SK-N-SH (cell line): ENCODE measurements around the gene KNSTRN. TPM values are rescaled to one million over a fixed set of nuclear protein-coding genes. Genes with fewer than 3 reads are reported as not detected.

ENCODE experiments used
- CTCF ChIA-PET: fragments of 300-600, 350-600 bp; formaldehyde crosslinking; extraction: SDS; loops from one replicate; lab custom pipeline; 2021; lab: Yijun Ruan, JAX
- POLR2A ChIA-PET: fragments of 350-600 bp; sonication (Branson Sonifier 250); formaldehyde crosslinking; extraction: SDS; loops from one replicate; lab custom pipeline; 2020; ENCODE audit warnings: antibody characterized with exemption, inconsistent platforms; lab: Yijun Ruan, JAX
- DNase-seq: peaks from one replicate; pipeline ENCODE4 v3.0.0; 2012
- H2AFZ ChIP-seq: fragments of 200-600 bp; sonication (generic); 2 replicates; pipeline ENCODE4 v1.8.1; 2016; ENCODE audit warnings: antibody characterized with exemption, mild to moderate bottlenecking, low read depth
- H3F3A ChIP-seq: fragments of 200-600 bp; sonication (generic); replicated peaks from 2 replicates; pipeline ENCODE3; 2016; ENCODE audit warnings: antibody characterized with exemption, mild to moderate bottlenecking; ENCODE audit not compliant: insufficient read depth
- H3K27ac ChIP-seq, 2 experiments: fragments of 200-500 bp in 1 of 2; fragments of 200-600 bp in 1 of 2; sonication (Bioruptor generic) in 1 of 2; sonication (generic), shearing (Covaris generic) in 1 of 2; 2 replicates each; pipeline versions ENCODE4 v1.5.1 to v1.6.1; 2014 to 2016; ENCODE audit warnings: low read depth in 2 of 2, inconsistent platforms in 1 of 2, low read length in 1 of 2, mild to moderate bottlenecking in 1 of 2, mixed read lengths in 1 of 2
- H3K27me3 ChIP-seq: fragments of 200-600 bp; sonication (generic), shearing (Covaris generic); 2 replicates; pipeline ENCODE4 v1.6.1; 2016; ENCODE audit warnings: mixed run types; ENCODE audit not compliant: insufficient read depth
- H3K36me3 ChIP-seq, 2 experiments: fragments of 200-500 bp in 1 of 2; fragments of 200-600 bp in 1 of 2; sonication (Bioruptor generic) in 1 of 2; sonication (generic) in 1 of 2; replicated peaks in 1 of 2; 2 replicates each; pipeline versions ENCODE3 to v1.5.1; 2014 to 2016; ENCODE audit warnings: low read length in 1 of 2, mild to moderate bottlenecking in 1 of 2; ENCODE audit not compliant: insufficient read depth in 2 of 2, control insufficient read depth in 1 of 2
- H3K4me1 ChIP-seq, 2 experiments: fragments of 200-500 bp in 1 of 2; fragments of 200-600 bp in 1 of 2; sonication (Bioruptor generic) in 1 of 2; sonication (generic), shearing (Covaris generic) in 1 of 2; 2 replicates each; pipeline versions ENCODE4 v1.5.1 to v1.6.1; 2014 to 2016; ENCODE audit warnings: low read depth in 1 of 2, low read length in 1 of 2, mixed run types in 1 of 2; ENCODE audit not compliant: insufficient read depth in 2 of 2, control insufficient read depth in 1 of 2
- H3K4me2 ChIP-seq: fragments of 200-600 bp; sonication (generic), shearing (Covaris generic); 2 replicates; pipeline ENCODE4 v1.6.1; 2017; ENCODE audit warnings: mixed run types
- H3K4me3 ChIP-seq, 2 experiments: fragments of 200-500 bp in 1 of 2; fragments of 200-600 bp in 1 of 2; sonication (Bioruptor generic) in 1 of 2; sonication (generic), shearing (Covaris generic) in 1 of 2; 2 replicates each; pipeline versions ENCODE4 v1.5.1 to v1.8.1; 2014 to 2016; ENCODE audit warnings: low read depth in 2 of 2, inconsistent platforms in 1 of 2, low read length in 1 of 2, mild to moderate bottlenecking in 1 of 2, mixed read lengths in 1 of 2, moderate library complexity in 1 of 2
- H3K79me2 ChIP-seq: fragments of 200-600 bp; sonication (generic); 2 replicates; pipeline ENCODE4 v1.8.1; 2017; ENCODE audit warnings: mild to moderate bottlenecking; ENCODE audit not compliant: insufficient read depth
- H3K9ac ChIP-seq: fragments of 200-600 bp; sonication (generic); 2 replicates; pipeline ENCODE4 v1.6.1; 2017; ENCODE audit warnings: mixed run types
- H3K9me2 ChIP-seq: fragments of 200-600 bp; sonication (generic); 2 replicates; pipeline ENCODE4 v1.6.1; 2017; ENCODE audit warnings: mixed run types
- H3K9me3 ChIP-seq: fragments of 200-600 bp; sonication (generic); 2 replicates; pipeline ENCODE4 v1.6.1; 2017; ENCODE audit warnings: mixed run types, mild to moderate bottlenecking, moderate library complexity
- H4K20me1 ChIP-seq: fragments of 200-600 bp; sonication (generic); 2 replicates; pipeline ENCODE4 v1.6.1; 2017; ENCODE audit warnings: mild to moderate bottlenecking, mixed run types; ENCODE audit not compliant: insufficient read depth
- CHD2 ChIP-seq: fragments of 150-350 bp; IDR thresholded peaks from 2 replicates; pipeline ENCODE4 v1.6.1; 2018; ENCODE audit warnings: low read length; ENCODE audit not compliant: partially characterized antibody
- ELF1 ChIP-seq: IDR thresholded peaks from 2 replicates; pipeline ENCODE4 v1.4.0; 2012
- EZH2phosphoT487 ChIP-seq: fragments of 200-600 bp; sonication (generic); IDR thresholded peaks from 2 replicates; pipeline ENCODE4 v1.6.1; 2017; ENCODE audit warnings: low read depth, mixed run types, mild to moderate bottlenecking, antibody characterized with exemption, moderate library complexity, borderline replicate concordance
- GABPA ChIP-seq: IDR thresholded peaks from 2 replicates; pipeline ENCODE4 v1.4.0; 2012; ENCODE audit warnings: low read depth, mild to moderate bottlenecking
- GATA2 ChIP-seq: sonication (generic); formaldehyde crosslinking; IDR thresholded peaks from 2 replicates; pipeline ENCODE4 v1.5.0; 2020; ENCODE audit warnings: mild to moderate bottlenecking, missing genetic modification reagents
- MEF2A ChIP-seq: IDR thresholded peaks from 2 replicates; pipeline ENCODE4 v1.4.0; 2012; ENCODE audit warnings: low read depth, borderline replicate concordance
- NFIC ChIP-seq: IDR thresholded peaks from 2 replicates; pipeline ENCODE4 v1.4.0; 2012; ENCODE audit warnings: borderline replicate concordance
- NRF1 ChIP-seq: IDR thresholded peaks from 2 replicates; pipeline ENCODE4 v1.6.1; 2012; ENCODE audit warnings: low read depth, mild to moderate bottlenecking, low read length
- TCF12 ChIP-seq: IDR thresholded peaks from 2 replicates; pipeline ENCODE4 v1.4.0; 2012
- WGBS: methylation state at CpG from one replicate; pipeline ENCODE4 v1.1.6; 2017; ENCODE audit warnings: low lambda C conversion rate; 5-methylcytosine and 5-hydroxymethylcytosine counted together
- polyA plus RNA-seq, 3 experiments: library from polyadenylated mRNA; depleted of rRNA; stranded (reverse); fragments of >200 nt; gene quantifications; 2 replicates each; pipeline ENCODE4 v1.2.3, GENCODE V29; 2012
- TF ChIP-seq, protein P1 (sequence below): IDR thresholded peaks from 2 replicates; pipeline ENCODE4 v1.6.1; 2012; ENCODE audit warnings: mild to moderate bottlenecking, low read depth, low read length, moderate library complexity
- TF ChIP-seq, protein P2 (sequence below): IDR thresholded peaks from 2 replicates; pipeline ENCODE4 v1.4.0; 2012; ENCODE audit warnings: low read depth
- TF ChIP-seq, protein P3 (sequence below): fragments of 200-600 bp; sonication (generic); IDR thresholded peaks from 2 replicates; pipeline ENCODE4 v1.6.1; 2017; ENCODE audit warnings: antibody characterized with exemption, mild to moderate bottlenecking, moderate library complexity

Gene KNSTRN
- polyA plus RNA-seq, 1 of the 3 experiments (the other 2 are of a cell fraction): 25.5 TPM

DNA sequence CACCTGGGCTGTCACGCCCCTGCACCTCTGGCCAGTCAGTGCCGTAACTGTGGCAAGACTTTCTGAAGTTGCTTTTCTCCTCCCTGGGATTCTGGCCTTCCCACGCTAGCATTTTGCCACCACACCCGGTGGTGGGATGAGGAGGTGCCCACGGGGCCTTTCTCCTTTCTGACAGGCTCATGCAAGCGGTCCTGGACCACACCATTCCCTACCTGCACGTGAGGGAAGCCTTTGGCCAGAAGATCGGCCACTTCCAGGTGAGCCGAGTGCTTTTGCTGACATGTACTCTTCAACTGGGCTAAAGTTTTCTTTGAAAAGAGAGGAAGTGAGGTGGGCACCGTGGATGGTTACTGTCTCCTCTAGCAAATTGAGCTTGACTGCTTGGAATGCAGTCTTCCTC is 32.7 kb downstream of the KNSTRN start (continued):
- TF ChIP-seq, protein P1, sequence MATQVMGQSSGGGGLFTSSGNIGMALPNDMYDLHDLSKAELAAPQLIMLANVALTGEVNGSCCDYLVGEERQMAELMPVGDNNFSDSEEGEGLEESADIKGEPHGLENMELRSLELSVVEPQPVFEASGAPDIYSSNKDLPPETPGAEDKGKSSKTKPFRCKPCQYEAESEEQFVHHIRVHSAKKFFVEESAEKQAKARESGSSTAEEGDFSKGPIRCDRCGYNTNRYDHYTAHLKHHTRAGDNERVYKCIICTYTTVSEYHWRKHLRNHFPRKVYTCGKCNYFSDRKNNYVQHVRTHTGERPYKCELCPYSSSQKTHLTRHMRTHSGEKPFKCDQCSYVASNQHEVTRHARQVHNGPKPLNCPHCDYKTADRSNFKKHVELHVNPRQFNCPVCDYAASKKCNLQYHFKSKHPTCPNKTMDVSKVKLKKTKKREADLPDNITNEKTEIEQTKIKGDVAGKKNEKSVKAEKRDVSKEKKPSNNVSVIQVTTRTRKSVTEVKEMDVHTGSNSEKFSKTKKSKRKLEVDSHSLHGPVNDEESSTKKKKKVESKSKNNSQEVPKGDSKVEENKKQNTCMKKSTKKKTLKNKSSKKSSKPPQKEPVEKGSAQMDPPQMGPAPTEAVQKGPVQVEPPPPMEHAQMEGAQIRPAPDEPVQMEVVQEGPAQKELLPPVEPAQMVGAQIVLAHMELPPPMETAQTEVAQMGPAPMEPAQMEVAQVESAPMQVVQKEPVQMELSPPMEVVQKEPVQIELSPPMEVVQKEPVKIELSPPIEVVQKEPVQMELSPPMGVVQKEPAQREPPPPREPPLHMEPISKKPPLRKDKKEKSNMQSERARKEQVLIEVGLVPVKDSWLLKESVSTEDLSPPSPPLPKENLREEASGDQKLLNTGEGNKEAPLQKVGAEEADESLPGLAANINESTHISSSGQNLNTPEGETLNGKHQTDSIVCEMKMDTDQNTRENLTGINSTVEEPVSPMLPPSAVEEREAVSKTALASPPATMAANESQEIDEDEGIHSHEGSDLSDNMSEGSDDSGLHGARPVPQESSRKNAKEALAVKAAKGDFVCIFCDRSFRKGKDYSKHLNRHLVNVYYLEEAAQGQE: no peak
- TF ChIP-seq, protein P2, sequence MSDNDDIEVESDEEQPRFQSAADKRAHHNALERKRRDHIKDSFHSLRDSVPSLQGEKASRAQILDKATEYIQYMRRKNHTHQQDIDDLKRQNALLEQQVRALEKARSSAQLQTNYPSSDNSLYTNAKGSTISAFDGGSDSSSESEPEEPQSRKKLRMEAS: no peak
- TF ChIP-seq EZH2phosphoT487 (no peak), GATA2 (CRISPR knock-in tag) (no peak)

DNA sequence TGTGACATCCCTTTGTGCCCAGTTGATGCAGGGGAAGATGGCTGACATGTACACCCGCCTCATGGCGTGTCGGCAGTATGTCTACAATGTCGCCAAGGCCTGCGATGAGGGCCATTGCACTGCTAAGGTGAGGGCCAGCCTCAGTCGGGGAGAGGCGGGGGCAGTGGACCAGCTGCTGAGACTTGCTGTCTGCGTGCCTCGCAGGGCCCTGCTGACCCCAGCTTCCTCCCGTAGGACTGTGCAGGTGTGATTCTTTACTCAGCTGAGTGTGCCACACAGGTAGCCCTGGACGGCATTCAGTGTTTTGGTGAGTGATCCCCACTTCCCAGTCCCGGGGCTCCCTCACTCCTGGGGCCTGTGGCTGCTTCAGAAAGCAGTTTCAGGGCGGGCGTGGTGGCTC is 33.5 kb downstream of the KNSTRN start:
- POLR2A ChIA-PET: interaction anchor here (1.5 kb wide), 1 partner anchor 9 kb away, joined by 3 read pairs; no protein-coding TSS in a partner anchor

More for the DNA sequence above, 33.5 kb downstream of the KNSTRN start:
- Histone ChIP-seq H3K27me3 (no peaks in the 10 kb centered on the region), H3K9ac (no peak overlapping the region), H4K20me1 (no peaks in the 10 kb centered on the region), H3K4me1 (peaks cover 0 to 11% of the 10 kb centered on the region in 2 experiments; a peak in 1 of 4 replicates), H2AFZ (no peak overlapping the region), H3K9me3 (no peaks in the 10 kb centered on the region), H3K36me3 (peaks cover 12 to 45% of the 10 kb centered on the region in 2 experiments), H3K27ac (no peak overlapping the region), H3K9me2 (no peaks in the 10 kb centered on the region), H3K79me2 (no peaks in the 10 kb centered on the region), H3K4me2 (no peak overlapping the region)
- DNase-seq: no peak
- 60% methylated on average over 1 of the region's 14 CpGs for WGBS
- CTCF ChIA-PET: interaction anchor here (16.9 kb wide), 1 partner anchor 76 kb away, joined by 299 read pairs; the partner anchor contains the start of gene CCDC9B
- no peak for TF ChIP-seq NRF1
- no peak for TF ChIP-seq ELF1
- TF ChIP-seq NFIC: no peak
- no peak for TF ChIP-seq MEF2A
- TF ChIP-seq, protein P3, sequence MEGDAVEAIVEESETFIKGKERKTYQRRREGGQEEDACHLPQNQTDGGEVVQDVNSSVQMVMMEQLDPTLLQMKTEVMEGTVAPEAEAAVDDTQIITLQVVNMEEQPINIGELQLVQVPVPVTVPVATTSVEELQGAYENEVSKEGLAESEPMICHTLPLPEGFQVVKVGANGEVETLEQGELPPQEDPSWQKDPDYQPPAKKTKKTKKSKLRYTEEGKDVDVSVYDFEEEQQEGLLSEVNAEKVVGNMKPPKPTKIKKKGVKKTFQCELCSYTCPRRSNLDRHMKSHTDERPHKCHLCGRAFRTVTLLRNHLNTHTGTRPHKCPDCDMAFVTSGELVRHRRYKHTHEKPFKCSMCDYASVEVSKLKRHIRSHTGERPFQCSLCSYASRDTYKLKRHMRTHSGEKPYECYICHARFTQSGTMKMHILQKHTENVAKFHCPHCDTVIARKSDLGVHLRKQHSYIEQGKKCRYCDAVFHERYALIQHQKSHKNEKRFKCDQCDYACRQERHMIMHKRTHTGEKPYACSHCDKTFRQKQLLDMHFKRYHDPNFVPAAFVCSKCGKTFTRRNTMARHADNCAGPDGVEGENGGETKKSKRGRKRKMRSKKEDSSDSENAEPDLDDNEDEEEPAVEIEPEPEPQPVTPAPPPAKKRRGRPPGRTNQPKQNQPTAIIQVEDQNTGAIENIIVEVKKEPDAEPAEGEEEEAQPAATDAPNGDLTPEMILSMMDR: no peak
- no peak for TF ChIP-seq CHD2
- no peak for TF ChIP-seq EZH2phosphoT487
- TF ChIP-seq GABPA: no peak
- TF ChIP-seq TCF12: no peak
- TF ChIP-seq, all 33 proteins: peak for 0
- Histone ChIP-seq H3K4me3 (no peak overlapping the region), H3F3A (peaks cover 11% of the 10 kb centered on the region)
